Hematopoietic multipotent progenitor cell treated with erythropoietin and hydrocortisone succinate and interleukin-3 and kit ligand, for 17 days (in vitro differentiated cells): Measurements from ENCODE around the gene PRKAG2.

ENCODE experiments used
- DNase-seq: peaks from one replicate; pipeline ENCODE4 v3.0.0-alpha.2; 2015; ENCODE audit warnings: low spot score

The PRKAG2 gene

DNA sequence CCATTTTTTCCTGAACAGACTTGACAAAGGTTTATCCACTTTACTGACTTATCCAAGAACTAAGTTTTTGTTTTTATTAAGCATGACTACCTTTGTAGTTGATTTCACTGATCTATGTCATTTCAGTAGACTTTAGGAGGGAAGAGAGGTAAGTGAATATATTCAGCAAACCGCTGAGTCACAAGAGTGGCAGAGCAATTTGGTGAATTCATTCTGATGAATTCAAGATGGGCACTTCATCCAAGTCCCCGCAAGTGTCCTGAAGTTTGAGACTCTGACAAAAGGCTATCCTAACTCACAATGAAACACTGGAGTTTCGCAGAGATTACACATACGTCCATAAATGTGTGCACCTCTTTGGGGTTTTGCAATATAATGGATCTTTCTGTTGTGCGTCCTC, 255.0 kb downstream of the PRKAG2 start:
- no peak for DNase-seq

DNA sequence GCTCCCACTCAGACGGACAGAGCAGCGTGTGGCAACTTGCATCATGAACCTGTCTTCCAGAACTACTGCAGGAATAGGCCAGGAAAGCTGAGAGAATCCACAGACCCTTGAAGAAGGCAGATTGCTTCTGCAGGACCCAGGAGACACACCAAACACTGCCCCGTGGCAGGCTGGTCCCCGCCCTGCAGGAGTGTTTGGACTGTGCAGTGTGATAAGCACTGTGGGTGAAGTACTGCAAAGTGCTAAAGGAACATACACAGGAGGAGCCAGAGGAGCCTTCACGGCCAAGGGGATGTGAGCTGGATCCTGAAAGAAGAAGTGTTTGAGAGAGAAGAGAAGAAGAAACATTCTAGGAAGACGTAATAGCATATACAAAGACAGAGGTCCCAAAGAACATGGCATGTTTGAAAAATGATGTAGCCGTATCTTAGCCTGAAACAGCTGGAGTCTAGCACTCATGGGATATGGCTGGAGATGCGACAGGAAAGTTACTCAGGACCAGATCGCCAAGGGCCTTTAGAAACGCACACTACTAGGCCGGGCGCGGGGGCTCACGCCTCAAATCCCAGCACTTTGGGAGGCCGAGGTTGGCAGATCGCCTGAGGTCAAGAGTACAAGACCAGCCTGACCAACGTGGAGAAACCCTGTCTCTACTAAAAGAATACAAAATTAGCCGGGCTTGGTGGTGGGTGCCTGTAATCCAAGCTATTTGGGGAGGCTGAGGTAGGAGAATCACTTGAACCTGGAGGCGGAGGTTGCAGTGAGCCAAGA, 260.3 kb downstream of the PRKAG2 start:
- no peak for DNase-seq

DNA sequence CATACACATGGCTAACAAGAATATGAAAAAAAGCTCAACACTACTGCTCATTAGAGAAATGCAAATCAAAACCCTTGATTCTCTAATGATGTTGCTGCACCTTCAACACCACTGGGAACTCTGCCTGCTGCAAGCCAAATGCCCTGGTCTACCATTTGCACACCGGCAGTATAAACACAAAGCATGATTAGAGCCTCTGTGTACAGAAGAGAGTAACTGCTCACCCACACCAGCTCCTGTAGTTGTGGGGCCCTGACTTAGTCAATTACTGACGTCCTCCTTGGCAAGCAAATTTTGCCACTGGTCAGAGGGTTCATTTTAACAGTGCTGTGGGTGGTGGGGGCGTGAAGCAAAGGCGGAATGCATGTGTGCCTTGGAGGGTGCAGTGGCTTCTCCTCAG, 261.1 kb downstream of the PRKAG2 start:
- DNase-seq: no peak

DNA sequence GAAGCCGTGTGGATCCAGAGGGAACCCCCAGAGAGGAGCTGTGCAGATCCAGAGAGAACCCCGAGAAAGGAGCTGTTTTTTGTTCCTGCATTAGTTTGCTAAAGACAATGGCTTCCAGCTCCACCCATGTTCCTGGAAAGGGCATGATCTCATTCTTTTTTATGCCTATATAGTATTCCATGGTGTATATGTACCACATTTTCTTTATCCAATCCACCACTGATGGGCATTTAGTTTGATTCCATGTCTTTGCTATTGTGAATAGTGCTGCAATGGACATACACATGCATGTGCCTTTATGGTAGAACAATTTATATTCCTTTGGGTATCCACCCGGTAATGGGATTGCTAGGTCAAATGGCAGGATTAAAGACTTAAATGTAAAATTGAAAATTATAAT, 261.9 kb downstream of the PRKAG2 start:
- DNase-seq: no peak

DNA sequence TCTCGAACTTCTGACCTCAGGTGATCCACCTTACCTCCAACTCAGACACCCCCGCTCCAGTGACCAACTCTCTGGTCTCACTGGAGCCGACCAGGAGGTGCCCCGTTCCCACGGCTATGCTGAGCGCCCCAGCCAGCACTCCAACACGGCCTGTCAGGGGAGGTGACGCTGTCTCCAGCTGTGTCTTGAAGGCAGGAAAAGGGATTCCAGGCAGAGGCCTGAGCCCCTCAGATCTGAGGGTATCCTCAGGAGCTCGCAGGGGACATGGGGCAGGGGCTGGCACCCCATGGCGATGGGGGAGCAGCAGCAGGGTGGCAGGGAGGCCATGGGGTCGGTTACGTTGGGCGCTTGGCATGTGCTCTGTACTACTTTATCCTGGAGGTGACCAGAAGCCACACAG, 262.9 kb downstream of the PRKAG2 start:
- DNase-seq: no peak

DNA sequence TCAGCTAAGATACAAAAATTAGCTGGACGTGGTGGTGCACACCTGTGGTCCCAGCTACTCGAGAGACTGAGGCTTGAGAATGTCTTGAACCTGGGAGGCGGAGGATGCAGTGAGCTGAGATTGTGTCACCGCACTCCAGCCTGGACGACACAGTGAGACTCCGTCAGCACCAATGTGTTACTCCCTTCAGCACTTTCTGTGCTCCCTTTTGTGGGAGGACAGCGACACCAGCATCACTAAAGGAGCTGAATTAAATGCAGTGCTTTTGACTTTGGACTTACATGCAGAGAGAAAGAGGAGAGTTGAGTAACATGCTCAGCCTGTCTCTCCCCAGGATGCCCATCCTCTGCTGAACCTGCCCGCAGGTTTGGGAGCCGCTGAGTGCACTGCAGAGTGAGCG, 265.0 kb downstream of the PRKAG2 start:
- DNase-seq: no peak

DNA sequence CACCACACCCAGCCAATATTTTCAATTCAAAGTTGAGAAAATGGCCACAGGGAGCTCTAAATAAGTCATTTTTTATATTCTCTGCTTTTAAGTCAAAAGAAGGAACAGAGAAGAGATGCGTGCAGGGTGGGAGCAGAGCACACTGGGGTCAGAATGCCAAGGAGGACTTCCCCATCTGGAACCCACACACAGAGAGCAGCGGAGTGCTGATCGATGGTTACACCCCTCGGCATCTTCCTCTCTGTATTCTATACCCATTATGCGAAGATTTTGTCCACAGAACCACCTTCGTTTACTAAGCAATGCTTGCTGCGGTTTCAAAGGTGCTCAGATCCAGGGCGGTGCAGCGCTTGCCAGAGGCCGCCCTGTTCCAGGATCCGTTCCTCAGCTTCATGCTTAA, 265.9 kb downstream of the PRKAG2 start:
- DNase-seq: no peak

DNA sequence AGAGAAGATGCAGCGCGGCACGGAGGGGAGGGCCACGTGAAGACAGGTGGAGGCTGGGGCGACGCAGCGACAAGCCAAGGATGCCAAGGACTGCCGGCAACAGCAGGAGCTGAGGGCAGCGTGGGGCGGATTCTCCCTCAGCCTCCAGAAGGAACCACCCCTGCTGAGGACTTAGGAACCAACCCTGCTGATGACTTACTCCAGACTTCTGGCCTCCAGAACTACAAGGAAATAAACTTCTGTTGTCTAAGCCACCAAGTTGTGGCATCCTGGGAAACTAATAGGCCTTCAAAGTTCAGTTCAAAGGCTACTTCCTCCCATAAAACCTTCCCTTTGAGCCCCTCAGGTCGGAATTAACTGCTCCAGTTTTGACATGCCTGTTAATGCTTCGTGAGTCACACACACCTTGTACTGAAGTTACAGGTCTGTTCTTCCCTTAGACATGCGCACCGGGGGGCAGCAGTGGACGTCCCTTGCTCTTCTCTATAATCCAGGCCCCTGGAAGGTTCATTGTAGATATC, 268.8 kb downstream of the PRKAG2 start:
- no peak for DNase-seq

DNA sequence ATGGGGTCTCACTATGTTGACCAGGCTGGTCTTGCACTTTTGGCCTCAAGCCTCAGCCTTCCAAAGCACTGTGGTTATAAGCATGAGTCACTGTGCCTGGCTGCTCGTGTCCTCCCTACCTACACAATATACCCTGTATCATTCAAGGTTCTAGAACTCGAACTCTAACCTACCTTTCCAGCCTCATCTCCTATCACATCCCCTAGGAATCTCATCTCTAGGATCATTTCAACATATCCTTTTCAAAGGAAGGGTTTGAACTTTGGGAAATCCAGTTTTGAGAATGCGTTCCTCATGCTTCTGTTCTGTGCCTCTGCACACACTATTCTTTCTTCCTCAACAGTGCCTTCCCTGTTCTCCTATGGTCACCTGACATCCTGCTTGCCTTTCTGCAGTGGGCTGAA, 269.4 kb downstream of the PRKAG2 start:
- DNase-seq: no peak

DNA sequence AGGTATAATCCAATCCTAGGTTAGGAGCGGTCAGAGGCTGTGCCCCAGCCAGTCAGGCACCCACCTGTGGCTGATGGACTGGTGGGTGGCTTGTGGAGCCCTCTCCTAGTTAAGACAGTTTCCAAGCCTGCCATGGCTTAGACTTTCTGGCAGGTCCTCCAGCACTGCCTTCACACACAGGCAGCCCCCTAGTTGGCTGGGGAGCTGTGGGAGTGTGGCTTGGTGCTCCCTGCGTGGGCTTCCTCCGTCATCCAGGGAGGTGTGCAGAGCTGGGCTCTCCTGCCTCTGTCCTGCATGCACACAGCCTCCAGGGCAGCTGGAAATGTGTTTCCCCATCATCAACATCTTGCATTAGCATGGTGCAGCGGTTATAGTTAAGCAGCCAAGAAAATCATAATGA, 273.0 kb downstream of the PRKAG2 start:
- DNase-seq: no peak

DNA sequence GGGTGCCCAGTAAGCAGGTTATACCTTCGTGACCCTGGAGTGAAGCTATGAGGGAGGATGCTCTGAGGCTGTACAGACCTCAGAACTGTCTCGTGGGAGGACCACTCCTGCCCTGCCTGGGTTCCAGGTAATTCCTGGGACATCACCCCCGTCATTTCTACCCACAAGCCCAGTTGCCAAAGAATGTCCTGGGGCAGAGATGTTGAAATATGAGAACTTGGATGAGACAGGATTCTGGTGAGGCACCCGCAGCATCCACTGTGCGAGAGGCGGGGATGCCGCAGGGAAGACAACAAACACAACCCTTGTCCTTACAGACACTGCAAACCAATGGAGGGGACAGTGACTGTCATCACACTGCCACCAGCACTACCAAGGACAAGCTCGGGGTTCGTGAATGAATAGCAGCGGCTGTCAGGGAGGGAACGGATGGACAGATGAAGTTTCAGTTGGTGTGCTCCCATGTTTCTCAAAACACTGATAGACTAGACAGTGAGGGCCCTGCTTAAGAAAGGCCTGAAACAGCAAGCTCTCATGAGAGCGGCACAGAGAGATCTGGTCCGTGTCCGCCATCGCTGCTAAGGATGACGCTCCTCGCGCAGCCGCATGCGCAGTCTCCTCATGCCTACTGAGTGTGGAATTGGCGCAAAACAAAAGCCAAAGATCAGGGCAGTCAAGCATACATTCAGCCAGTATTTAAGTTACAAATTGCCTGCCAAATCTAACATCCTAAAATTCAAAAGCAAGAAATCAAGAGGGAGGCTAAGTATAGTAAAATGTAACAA, 275.2 kb downstream of the PRKAG2 start:
- no peak for DNase-seq

DNA sequence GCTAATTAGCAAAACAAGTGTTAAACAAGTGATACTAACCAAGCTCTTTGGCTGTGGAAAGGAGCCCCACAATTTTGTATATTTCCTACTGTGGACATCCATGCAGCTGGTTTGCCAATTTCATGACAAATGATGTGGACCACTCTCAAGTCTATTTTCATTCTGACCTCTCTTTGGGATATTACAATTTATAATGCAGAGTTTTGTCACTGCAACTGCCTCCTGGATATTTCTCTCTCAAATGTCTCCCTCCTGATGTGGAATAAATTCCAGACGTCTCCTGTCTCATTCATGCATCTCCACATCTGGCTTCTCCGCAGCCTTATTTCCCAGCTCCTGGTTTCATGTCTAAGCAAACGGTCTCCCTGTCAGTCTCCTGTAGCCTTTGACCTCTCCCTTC, 276.6 kb downstream of the PRKAG2 start:
- no peak for DNase-seq

DNA sequence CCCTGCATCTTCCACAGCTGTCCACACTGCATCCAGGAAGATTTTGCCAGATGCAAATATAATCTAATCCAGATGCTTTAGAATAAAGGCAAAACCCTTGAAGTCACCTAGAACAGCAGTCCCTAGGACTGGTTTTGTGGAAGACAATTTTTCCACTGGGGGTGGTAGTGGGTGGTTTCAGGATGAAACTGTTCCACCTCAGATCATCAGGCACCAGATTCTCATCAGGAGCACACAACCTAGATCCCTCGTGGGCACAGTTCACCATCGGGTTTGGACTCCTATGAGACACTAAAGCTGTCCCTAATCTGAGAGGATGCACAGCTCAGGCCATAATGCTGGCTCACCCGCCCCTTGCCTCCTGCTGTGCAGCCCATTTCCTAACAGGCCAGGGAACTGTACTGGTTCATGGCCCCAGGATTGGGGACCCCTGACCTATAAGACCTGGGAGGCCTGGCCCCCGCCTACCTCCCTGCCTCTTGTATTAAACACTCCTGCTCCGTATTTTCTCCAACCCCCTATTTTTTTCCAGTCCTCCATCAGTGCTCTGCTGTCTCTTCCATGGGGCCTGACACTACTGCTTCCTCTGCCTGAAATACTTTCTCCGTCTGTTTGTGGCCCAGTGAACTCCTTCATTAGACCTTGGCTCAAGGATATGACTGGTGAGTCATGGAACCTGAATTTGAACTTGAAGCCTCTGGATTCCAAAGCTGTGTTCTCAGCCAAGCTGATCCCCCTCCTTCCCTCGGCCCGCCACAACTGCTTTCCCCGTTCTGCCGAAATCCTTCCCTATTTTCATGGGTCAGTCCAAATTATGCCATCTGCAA, 277.3 kb downstream of the PRKAG2 start:
- DNase-seq: no peak

DNA sequence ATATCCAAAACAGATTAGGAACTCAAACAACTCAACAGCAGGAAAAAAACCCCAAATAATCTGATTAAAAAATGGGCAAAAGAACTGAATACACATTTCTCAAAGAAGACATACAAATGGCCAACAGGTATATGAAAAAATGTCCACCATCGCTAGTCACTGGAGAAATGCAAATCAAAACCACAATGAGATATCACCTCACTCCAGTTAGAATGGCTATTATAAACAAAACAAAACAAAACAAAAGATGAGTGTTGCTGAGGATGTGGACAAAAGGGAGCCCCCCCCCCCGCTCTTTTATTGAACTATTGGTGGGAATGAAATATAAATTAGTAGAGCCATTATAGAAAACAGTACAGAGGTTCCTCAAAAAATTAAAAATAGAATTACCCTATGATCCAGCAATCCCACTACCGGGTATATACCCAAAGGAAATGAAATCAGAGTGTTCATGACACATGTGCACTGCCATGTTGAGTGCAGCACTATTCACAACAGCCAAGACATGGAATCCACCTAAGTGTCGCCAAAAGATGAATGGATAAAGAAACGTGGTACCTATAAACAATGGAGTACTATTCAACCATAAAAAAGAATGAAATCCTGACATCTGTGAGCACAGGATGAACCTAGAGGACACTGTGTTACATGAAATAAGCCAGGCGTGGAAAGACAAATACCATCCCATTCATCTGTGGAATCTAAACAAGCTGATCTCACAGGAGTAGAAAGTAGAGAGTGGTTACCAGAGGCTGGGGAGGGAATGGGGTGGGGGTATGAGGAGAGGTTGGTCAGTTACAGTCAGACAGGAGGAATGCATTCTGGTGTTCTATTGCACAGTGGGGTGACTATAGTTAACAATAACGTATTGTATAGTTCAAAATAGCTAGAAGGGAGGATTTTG, 279.1 kb downstream of the PRKAG2 start:
- no peak for DNase-seq

DNA sequence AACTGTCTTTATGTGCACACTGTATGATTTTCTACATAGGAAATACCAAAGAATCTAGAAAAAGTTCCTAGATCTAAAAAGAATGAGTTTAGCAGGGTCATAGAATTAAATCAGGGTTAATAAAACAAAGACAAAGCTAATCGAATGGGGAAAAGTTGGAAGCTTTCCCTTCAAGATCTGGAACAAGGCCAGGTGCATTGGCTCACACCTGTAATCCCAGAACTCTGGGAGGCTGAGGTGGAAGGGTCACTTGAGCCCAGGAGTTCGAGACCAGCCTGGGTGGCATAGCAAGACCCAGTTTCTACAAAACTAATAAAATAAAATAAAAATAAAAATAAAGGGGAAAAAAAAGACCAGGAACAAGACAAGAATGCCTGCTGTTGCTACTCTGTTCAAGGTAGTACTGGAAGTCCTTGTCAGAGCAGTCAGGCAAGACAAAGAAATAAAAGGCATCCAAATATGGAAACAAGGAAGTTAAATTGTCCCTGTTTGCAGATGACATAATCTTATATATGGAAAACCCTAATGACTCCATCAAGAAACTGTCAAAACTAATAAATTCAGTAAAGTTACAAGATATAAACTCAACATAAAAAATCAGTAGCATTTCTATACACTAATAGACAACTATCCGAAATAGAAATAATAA, 281.1 kb downstream of the PRKAG2 start:
- no peak for DNase-seq

DNA sequence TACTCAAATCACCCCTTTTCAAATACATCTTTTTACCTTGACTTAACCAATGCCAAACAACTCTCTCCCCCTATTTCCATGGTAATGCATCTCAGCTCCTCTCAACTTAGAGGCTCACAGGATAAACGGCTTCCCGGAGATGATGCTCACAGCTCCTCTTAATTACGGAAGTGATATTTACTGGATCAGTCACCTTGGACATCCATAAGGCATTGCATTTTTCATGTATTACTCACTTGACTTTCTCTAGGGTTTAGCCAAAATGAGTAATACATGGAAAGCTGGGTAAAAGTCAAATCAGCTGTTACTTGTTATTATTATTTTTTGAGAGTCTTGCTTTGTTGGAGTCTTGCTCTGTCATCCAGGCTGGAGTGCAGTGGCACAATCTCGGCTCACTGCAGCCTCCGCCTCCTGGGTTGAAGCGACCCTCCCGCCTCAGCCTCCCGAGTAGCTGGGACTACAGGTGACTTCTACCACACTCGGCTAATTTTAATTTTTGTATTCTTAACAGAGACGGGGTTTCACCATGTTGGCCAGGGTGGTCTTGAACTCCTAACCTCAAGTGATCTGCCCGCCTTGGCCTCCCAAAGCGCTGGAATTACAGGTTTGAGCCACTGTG, 283.9 kb downstream of the PRKAG2 start:
- DNase-seq: no peak

DNA sequence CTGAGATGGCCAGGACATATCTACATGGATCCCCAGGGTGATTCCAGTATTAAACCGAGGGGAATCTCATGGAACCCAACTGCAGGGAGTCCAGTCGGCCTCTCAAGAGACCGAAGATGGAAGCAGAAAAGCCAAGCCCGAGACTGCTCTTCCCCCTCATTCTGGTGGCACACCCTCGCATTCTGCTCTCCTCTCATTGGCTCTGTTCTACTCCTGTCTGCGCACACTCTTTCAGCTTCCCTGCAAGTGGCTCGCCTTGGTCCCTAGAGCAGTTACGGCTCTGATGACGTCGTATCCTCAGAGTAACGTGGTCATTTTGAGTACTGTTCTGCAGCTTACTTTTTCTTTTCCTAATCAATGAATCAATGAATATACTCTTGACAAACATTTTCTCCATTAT, 284.6 kb downstream of the PRKAG2 start:
- no peak for DNase-seq

DNA sequence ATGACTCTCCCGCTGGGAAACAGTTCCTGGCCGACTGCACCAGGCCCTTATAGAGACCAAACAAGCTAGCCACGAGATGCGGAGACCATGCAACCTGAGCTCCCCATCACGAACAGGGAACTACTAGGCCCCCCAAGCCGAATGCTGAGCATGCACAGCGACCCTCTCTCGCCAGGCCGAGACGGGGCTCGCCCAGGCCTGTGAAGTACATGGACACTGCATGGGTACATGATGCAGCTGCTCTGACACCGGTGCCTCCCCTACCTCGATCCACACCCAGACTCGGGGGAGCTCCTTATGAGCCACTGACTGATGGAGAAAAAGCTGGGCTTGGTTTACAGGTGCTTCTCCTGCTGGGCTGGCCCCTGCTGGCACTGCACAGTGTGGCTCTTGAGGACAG, 285.0 kb downstream of the PRKAG2 start:
- no peak for DNase-seq

DNA sequence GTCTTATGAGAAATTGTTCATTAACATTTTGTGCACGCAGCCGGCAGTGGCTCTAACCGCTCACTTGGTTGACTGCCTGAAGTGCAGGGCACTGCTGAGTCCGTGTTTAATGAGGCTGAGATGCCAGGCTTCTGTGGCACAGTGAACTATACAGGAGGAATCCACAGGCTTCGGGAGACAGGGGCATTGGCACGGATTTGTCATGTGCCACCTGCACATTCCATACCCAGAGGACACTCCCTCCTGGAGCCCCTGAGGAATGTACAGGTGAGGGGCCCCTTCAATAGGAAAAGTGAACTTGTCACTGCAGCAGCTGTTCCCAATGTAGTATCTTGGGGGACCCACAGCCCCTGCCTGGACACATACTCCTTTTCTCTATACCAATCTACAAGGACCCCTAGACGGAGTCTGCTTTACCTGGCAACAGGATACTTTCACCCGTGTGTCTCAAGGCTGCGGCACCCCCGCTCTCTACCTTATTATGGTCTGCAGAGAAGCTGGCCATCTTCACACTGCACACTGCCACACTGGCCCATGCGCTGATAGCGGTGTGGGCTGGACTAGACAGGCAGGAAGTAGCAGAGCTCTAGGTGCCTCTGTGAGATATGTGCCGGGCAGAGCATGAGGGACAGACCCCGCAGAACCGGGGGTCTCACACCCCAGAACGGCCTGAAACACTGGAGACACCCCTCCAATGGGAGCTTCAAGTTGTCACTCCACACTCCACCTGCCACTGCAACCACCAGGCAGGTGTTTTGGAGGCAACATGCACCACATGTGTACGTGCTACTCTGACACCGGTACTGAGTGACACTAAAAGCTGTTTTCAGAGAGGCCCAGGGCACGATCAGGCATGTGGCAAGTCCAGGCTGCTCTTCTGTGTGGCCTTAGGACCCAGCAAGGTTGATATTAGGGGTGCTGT, 285.8 kb downstream of the PRKAG2 start:
- no peak for DNase-seq
